ENCODE data around the gene CTNNBL1. TPM values are rescaled to one million over a fixed set of nuclear protein-coding genes. Genes with fewer than 3 reads are reported as not detected.
A peak's percentile ranks its signal among the peaks of the same experiment; 100 is the strongest.
"Not testable (repeated sequence)": the region's sequence is repeated elsewhere in the genome, so short reads cannot be mapped to it uniquely, and the experiment has no call there.

Gene CTNNBL1
- total RNA-seq, 1 donor from 2014 or later, result 26.2 TPM

DNA sequence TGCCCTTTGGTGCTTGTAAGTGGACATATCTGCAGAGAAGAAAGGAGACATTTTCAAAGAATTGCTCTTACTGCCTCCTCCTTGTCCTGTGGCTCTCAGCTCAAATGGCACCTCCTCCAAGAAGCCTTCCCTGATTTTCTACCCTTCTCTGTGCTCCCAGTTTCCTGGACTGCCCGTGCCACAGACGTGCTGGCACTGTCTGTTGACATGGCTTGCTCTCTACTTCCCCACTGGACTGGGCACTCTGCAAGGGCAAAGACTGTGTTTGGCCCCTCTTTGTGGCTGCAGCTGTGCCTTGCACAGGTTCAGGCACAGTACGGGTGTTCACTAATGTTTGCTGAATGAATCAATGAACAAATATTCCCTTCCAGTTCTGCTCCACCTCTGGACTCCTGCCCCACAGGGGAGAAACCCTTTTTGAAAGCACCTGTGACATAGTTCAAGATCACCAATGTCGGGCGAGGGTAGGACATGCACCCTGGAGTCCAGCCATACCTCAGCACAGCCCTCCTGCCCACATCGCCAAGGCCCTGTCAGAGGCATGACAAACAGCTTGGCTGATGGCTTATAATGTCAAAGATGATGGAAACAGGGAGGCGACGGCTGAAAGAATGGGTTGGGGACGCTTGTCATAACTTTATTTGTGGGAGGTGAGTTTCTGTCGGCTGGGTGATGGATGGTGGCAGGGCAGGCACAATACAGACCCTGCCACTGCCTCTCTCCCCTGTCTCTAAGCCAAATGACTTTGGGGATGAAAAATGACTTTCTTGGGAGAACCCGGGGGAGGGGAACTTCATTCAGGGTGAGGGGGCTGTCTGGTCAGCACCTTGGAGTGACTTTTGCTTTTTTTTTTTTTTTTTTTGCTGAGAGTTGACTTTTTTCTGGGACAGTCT is 15.6 kb upstream of the CTNNBL1 start:
- DNase-seq (ENCODE audit: low spot score), result no peak

GRCh38 chr20:37679751-37680150 is 14.1 kb upstream of the CTNNBL1 start:
- not testable (repeated sequence) for DNase-seq (ENCODE audit: low spot score)

GRCh38 chr20:37680420-37680819 is 13.4 kb upstream of the CTNNBL1 start:
- no peak for DNase-seq (ENCODE audit: low spot score)

- no peak for DNase-seq (ENCODE audit: low spot score)
These were observed 12.3 kb upstream of the CTNNBL1 start for GRCh38 chr20:37681384-37682112.

- DNase-seq (ENCODE audit: low spot score), result not testable (repeated sequence)
These were observed 10.7 kb upstream of the CTNNBL1 start for GRCh38 chr20:37683146-37683545.

- no peak for DNase-seq (ENCODE audit: low spot score)
These were observed 6.9 kb upstream of the CTNNBL1 start for GRCh38 chr20:37686762-37687477.

- no peak for DNase-seq (ENCODE audit: low spot score)
These were observed 6.4 kb upstream of the CTNNBL1 start for GRCh38 chr20:37687478-37687805.

- DNase-seq (ENCODE audit: low spot score), result no peak
These were observed 5.7 kb upstream of the CTNNBL1 start for GRCh38 chr20:37688093-37688492.

- DNase-seq (ENCODE audit: low spot score), result no peak
These were observed 3.0 kb upstream of the CTNNBL1 start for GRCh38 chr20:37690626-37691369.

GRCh38 chr20:37692459-37693166 is 1.2 kb upstream of the CTNNBL1 start:
- DNase-seq (ENCODE audit: low spot score), result no peak

DNA sequence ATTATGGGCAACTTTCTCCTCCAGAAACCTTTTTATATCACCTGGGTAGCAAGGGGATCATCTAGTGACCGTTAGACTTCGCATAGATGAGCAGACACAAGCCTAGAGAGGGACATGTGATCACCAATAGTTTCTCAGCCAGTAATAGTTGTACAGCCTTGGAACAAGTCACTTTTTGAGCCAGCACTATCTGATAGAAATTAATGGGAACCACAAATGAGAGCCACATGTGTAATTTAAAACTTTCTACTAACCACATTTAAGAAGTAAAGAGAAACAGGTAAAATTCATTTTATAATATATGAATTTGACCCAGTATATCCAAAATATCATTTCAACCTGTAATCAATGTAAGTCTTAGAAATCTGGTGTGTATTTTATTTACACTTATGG is 592 bp upstream of the CTNNBL1 start:
- DNase-seq (ENCODE audit: low spot score), result no peak

GRCh38 chr20:37695684-37696342 is 2.0 kb downstream of the CTNNBL1 start:
- no peak for DNase-seq (ENCODE audit: low spot score)

- DNase-seq (ENCODE audit: low spot score), result peak; percentile 12
These were observed 3.5 kb downstream of the CTNNBL1 start for GRCh38 chr20:37697314-37697713.

- DNase-seq (ENCODE audit: low spot score), result peak; percentile 21
These were observed 5.4 kb downstream of the CTNNBL1 start for GRCh38 chr20:37699202-37699601.

GRCh38 chr20:37700301-37700700 is 6.5 kb downstream of the CTNNBL1 start:
- DNase-seq (ENCODE audit: low spot score), result no peak

GRCh38 chr20:37701676-37702075 is 7.8 kb downstream of the CTNNBL1 start:
- not testable (repeated sequence) for DNase-seq (ENCODE audit: low spot score)

DNA sequence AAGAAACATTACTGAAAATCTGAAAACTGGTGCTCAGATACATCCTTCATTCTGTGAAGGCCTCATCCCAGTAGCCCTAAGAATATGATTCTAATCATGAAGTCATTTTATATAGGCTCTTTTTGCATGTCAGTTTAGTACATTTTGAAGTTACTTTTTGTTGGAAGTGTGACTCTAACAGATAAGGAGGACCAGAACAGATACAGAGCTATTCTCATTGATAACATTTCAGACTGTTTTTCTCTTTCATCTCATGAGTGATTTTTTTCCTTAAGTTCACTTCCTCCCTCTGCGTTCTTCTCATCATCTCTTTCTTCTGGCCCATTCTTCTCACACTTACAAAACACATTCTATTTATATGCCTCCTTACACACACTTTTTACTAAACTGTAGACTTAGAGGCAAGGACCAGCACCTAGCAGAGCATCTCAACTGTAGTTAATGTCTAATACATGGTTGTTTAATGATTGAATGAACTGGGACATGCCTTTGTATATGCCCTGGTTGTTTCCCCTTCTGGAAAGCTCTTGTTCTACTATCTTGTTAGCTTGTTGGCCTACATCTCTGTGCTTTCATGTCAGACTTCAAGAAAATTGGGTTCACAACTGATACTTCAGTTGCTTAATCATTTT is 8.7 kb downstream of the CTNNBL1 start:
- no peak for DNase-seq (ENCODE audit: low spot score)

GRCh38 chr20:37703035-37703845 is 9.4 kb downstream of the CTNNBL1 start:
- DNase-seq (ENCODE audit: low spot score), result peak; percentile 79

DNA sequence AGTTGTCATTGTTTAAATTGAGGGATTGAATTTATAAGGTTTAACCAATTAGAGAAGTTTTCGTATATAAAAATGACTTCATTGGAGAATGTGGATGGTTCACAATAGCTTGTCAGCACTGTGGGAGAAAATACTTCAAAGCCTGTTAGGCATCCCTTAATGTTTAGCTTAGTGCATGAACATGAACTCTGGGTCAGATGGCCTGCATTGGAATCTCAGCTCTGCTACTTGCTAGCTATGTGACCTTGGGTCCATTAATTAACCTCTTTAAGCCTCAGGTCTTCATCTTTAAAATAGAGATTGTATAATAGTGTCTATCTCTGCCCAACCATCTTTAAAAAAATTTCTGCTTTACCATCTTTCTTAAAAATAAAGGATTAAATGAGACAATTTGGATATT is 11.1 kb downstream of the CTNNBL1 start:
- DNase-seq (ENCODE audit: low spot score), result no peak

Data from umbilical cord (tissue), 2 donors.